DND-41 (cell line): Measurements from ENCODE around the gene LCA5L.

Experiments
- ATAC-seq: fragments of 200-7000 bp; cut with Tn5 transposase; 3 replicates; pipeline ENCODE4 v1.9.1; 2021; ENCODE audit warnings: low read depth; ENCODE audit not compliant: insufficient read depth
- DNase-seq: peaks from one replicate; pipeline ENCODE4 v3.0.0-alpha.2; 2020
- H2AFZ ChIP-seq: 2 replicates; pipeline ENCODE4 v1.6.0; 2012; ENCODE audit warnings: low read depth, low read length
- H3K27ac ChIP-seq: 2 replicates; pipeline ENCODE4 v1.5.1; 2012; ENCODE audit warnings: low read length, inconsistent platforms
- H3K27me3 ChIP-seq: fragments of 200-600 bp; sonication (generic); 2 replicates; pipeline ENCODE4 v1.6.0; 2012; ENCODE audit warnings: low read length, mild to moderate bottlenecking, inconsistent platforms; ENCODE audit not compliant: insufficient read depth, poor library complexity
- H3K36me3 ChIP-seq: 2 replicates; pipeline ENCODE4 v1.5.1; 2012; ENCODE audit warnings: low read length, inconsistent platforms; ENCODE audit not compliant: insufficient read depth
- H3K4me1 ChIP-seq: 2 replicates; pipeline ENCODE4 v1.5.1; 2012; ENCODE audit warnings: mild to moderate bottlenecking, low read length; ENCODE audit not compliant: insufficient read depth
- H3K4me2 ChIP-seq: 2 replicates; pipeline ENCODE4 v1.6.0; 2012; ENCODE audit warnings: mild to moderate bottlenecking, moderate library complexity, low read length, inconsistent platforms; ENCODE audit not compliant: insufficient read depth
- H3K4me3 ChIP-seq, 2 experiments: fragments of 200-600 bp in 1 of 2; shearing (Covaris generic) in 1 of 2; 2 replicates each; pipeline ENCODE4 v1.5.1; 2012 to 2016; ENCODE audit warnings: inconsistent platforms in 2 of 2, low read length in 2 of 2, mild to moderate bottlenecking in 2 of 2, low read depth in 1 of 2, moderate library complexity in 1 of 2
- H3K79me2 ChIP-seq: 2 replicates; pipeline ENCODE4 v1.6.0; 2012; ENCODE audit warnings: low read length, inconsistent platforms; ENCODE audit not compliant: insufficient read depth
- H3K9ac ChIP-seq: 2 replicates; pipeline ENCODE4 v1.6.0; 2012; ENCODE audit warnings: low read depth, mild to moderate bottlenecking, inconsistent platforms, low read length, moderate library complexity
- H3K9me3 ChIP-seq: 2 replicates; pipeline ENCODE4 v1.5.1; 2012; ENCODE audit warnings: low read length, moderate library complexity, mild to moderate bottlenecking, inconsistent platforms; ENCODE audit not compliant: insufficient read depth, severe bottlenecking
- H4K20me1 ChIP-seq: 2 replicates; pipeline ENCODE4 v1.6.0; 2012; ENCODE audit warnings: low read length; ENCODE audit not compliant: insufficient read depth
- EZH2 ChIP-seq: IDR thresholded peaks from 3 replicates; pipeline ENCODE4 v1.6.1; 2012; ENCODE audit warnings: borderline replicate concordance, low read depth, mild to moderate bottlenecking, moderate library complexity, low read length, inconsistent platforms; ENCODE audit not compliant: severe bottlenecking
- TF ChIP-seq, protein P1 (sequence below): IDR thresholded peaks from 2 replicates; pipeline ENCODE4 v1.5.1; 2012; ENCODE audit warnings: borderline replicate concordance, low read length, moderate library complexity, mild to moderate bottlenecking; ENCODE audit not compliant: poor library complexity, severe bottlenecking; ENCODE audit errors: extremely low read depth

The LCA5L gene

DNA sequence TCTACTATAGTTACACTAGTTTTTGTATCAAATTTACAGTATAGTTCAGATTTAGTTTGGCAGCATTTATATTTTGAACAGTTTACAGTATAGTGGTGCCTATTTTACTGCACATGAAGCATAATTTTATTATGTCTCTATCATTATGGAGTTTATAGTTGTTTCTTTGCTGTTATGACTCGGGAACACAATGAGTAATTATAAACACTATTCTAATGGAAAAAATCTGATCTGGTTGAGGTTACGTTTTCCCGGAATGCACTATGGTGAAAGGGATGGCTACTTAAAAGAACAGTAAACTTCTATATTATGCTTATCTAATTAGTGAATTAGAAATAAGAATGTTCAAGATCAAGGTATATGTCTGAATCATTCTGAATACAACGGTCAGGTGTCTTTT lies 10.6 kb downstream of the LCA5L start:
- no peak overlapping the region for H3K9ac ChIP-seq
- no peak for TF ChIP-seq EZH2
- TF ChIP-seq, protein P1, sequence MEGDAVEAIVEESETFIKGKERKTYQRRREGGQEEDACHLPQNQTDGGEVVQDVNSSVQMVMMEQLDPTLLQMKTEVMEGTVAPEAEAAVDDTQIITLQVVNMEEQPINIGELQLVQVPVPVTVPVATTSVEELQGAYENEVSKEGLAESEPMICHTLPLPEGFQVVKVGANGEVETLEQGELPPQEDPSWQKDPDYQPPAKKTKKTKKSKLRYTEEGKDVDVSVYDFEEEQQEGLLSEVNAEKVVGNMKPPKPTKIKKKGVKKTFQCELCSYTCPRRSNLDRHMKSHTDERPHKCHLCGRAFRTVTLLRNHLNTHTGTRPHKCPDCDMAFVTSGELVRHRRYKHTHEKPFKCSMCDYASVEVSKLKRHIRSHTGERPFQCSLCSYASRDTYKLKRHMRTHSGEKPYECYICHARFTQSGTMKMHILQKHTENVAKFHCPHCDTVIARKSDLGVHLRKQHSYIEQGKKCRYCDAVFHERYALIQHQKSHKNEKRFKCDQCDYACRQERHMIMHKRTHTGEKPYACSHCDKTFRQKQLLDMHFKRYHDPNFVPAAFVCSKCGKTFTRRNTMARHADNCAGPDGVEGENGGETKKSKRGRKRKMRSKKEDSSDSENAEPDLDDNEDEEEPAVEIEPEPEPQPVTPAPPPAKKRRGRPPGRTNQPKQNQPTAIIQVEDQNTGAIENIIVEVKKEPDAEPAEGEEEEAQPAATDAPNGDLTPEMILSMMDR = no peak
- H4K20me1 ChIP-seq = no peaks in the 10 kb centered on the region
- no peak overlapping the region for H3K4me3 ChIP-seq
- no peaks in the 10 kb centered on the region for H3K9me3 ChIP-seq
- H3K27ac ChIP-seq = no peak overlapping the region
- DNase-seq = no peak
- no peaks in the 10 kb centered on the region for H3K79me2 ChIP-seq
- H3K27me3 ChIP-seq = no peaks in the 10 kb centered on the region
- no peaks in the 10 kb centered on the region for H3K4me1 ChIP-seq
- H2AFZ ChIP-seq = no peak overlapping the region
- ATAC-seq = no peak
- no peak overlapping the region for H3K4me2 ChIP-seq
- no peaks in the 10 kb centered on the region for H3K36me3 ChIP-seq

DNA sequence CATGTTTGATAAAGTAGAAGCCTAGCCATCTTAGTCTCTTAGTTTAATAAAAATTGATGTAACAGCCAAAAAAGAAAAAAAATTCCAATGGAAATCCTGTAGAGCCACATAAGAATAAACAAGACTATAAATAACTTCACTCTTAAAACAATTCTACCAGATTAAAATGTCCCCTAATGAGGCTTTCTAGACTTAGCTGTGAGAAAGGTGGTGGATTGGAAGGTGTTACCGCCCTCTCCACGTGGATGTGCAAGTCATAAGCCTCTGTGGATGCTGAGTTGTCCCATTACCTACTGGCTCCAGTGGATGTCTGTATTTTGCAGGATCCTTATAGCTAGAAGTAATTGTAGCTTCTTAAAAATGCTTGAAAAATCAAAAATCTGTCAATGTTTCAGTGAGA lies 14.6 kb downstream of the LCA5L start:
- Histone ChIP-seq H4K20me1 (no peaks in the 10 kb centered on the region), H3K4me2 (no peak overlapping the region), H3K36me3 (no peaks in the 10 kb centered on the region), H3K79me2 (no peaks in the 10 kb centered on the region), H3K27me3 (no peaks in the 10 kb centered on the region), H3K27ac (no peak overlapping the region), H3K4me1 (no peaks in the 10 kb centered on the region), H3K9ac (no peak overlapping the region), H3K4me3 (no peak overlapping the region), H2AFZ (no peak overlapping the region), H3K9me3 (no peaks in the 10 kb centered on the region)
- no peak for TF ChIP-seq EZH2
- TF ChIP-seq, protein P1 = no peak
- DNase-seq = no peak
- no peak for ATAC-seq

GRCh38 chr21:39430457-39430856 lies 15.1 kb downstream of the LCA5L start:
- Histone ChIP-seq H3K4me1 (no peaks in the 10 kb centered on the region), H4K20me1 (no peaks in the 10 kb centered on the region), H3K79me2 (no peaks in the 10 kb centered on the region), H3K4me3 (no peak overlapping the region), H3K27me3 (no peaks in the 10 kb centered on the region), H3K9me3 (no peaks in the 10 kb centered on the region), H3K36me3 (no peaks in the 10 kb centered on the region), H3K27ac (no peak overlapping the region), H3K9ac (no peak overlapping the region), H3K4me2 (no peak overlapping the region), H2AFZ (no peak overlapping the region)
- ATAC-seq (no peak), DNase-seq (no peak)
- TF ChIP-seq EZH2 = no peak
- TF ChIP-seq, protein P1 = no peak

GRCh38 chr21:39430016-39430415 lies 15.6 kb downstream of the LCA5L start:
- Histone ChIP-seq H3K27me3 (no peaks in the 10 kb centered on the region), H3K79me2 (no peaks in the 10 kb centered on the region), H3K36me3 (no peaks in the 10 kb centered on the region), H4K20me1 (no peaks in the 10 kb centered on the region), H2AFZ (no peak overlapping the region), H3K9me3 (no peaks in the 10 kb centered on the region), H3K4me3 (no peak overlapping the region), H3K9ac (no peak overlapping the region), H3K27ac (no peak overlapping the region), H3K4me2 (no peak overlapping the region), H3K4me1 (no peaks in the 10 kb centered on the region)
- no peak for DNase-seq
- ATAC-seq = no peak
- TF ChIP-seq, protein P1 = no peak
- TF ChIP-seq EZH2 = no peak
